Left ventricle myocardium inferior (tissue), 1 donor: Measurements from ENCODE around the gene CLDN6. TPM values are rescaled to one million over a fixed set of nuclear protein-coding genes. Genes with fewer than 3 reads are reported as not detected.

ENCODE experiments used
- DNase-seq: peaks from one replicate; pipeline ENCODE4 v3.0.0-alpha.2; 2020
- H3K27ac ChIP-seq: fragments of 200-600 bp; replicated peaks from 2 replicates; pipeline ENCODE4 v1.8.0; 2021
- H3K27me3 ChIP-seq: fragments of 200-600 bp; 2 replicates; pipeline ENCODE4 v1.8.0; 2021; ENCODE audit warnings: low read depth
- H3K36me3 ChIP-seq: fragments of 200-600 bp; 2 replicates; pipeline ENCODE4 v1.8.0; 2021
- H3K4me1 ChIP-seq: fragments of 200-600 bp; 2 replicates; pipeline ENCODE4 v1.8.0; 2021
- H3K4me3 ChIP-seq: fragments of 200-600 bp; 2 replicates; pipeline ENCODE4 v1.8.0; 2021; ENCODE audit warnings: mild to moderate bottlenecking, moderate library complexity
- H3K9me3 ChIP-seq: fragments of 200-600 bp; replicated peaks from 2 replicates; pipeline ENCODE4 v1.8.0; 2021
- intact Hi-C: fragments of 100-400 bp; cut with micrococcal nuclease; formaldehyde crosslinking; loops from one replicate; pipeline ENCODE4 v1.11.0; 2022
- total RNA-seq: library from RNA; stranded (reverse); fragmentation: NEBNext Ultra II Directional; extraction: Animal tissue kit (Norgen Biotek cat#: 25700); gene quantifications from one replicate; pipeline ENCODE4 v1.2.1, GENCODE V29; 2021
- TF ChIP-seq, protein P1 (sequence below): fragments of 200-600 bp; IDR thresholded peaks from 2 replicates; pipeline ENCODE4 v1.8.0; 2021; ENCODE audit warnings: antibody characterized with exemption, mild to moderate bottlenecking, borderline replicate concordance
- donor health status: DM: no; HTN: yes; CAD: no; lungs with severe emphysema.

CLDN6 gene
- total RNA-seq, 1 donor from 2014 or later: not detected

DNA sequence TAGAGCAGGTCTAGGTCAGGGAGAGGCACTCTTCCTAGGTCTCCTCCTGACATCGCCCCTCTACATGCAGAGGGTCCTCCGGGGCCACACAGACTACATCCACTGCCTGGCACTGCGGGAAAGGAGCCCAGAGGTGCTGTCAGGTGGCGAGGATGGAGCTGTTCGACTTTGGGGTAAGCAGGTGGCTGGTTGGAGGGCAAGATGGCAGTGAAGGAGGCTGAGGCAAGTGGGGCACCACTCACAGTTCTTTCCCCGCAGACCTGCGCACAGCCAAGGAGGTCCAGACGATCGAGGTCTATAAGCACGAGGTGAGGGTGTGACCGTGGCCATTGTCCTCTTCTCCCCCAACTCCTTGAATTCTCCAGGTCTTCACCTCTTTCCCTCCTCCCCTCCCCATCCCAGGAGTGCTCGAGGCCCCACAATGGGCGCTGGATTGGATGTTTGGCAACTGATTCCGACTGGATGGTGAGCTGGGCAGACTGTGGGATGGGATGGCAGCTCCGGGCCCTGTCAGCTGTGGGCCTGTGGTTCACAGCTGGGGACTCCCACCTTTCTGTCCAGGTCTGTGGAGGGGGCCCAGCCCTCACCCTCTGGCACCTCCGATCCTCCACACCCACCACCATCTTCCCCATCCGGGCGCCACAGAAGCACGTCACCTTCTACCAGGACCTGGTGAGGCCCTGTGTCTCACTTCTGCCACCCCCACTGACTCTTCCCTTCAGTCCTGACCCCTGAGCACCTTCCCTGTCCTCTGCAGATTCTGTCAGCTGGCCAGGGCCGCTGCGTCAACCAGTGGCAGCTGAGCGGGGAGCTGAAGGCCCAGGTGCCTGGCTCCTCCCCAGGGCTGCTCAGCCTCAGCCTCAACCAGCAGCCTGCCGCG, 8.9 kb upstream of the CLDN6 start:
- H3K27me3 ChIP-seq: peaks cover 31% of the 10 kb centered on the region
- H3K4me1 ChIP-seq: peaks cover 52% of the 10 kb centered on the region
- no peak for DNase-seq
- TF ChIP-seq, protein P1, sequence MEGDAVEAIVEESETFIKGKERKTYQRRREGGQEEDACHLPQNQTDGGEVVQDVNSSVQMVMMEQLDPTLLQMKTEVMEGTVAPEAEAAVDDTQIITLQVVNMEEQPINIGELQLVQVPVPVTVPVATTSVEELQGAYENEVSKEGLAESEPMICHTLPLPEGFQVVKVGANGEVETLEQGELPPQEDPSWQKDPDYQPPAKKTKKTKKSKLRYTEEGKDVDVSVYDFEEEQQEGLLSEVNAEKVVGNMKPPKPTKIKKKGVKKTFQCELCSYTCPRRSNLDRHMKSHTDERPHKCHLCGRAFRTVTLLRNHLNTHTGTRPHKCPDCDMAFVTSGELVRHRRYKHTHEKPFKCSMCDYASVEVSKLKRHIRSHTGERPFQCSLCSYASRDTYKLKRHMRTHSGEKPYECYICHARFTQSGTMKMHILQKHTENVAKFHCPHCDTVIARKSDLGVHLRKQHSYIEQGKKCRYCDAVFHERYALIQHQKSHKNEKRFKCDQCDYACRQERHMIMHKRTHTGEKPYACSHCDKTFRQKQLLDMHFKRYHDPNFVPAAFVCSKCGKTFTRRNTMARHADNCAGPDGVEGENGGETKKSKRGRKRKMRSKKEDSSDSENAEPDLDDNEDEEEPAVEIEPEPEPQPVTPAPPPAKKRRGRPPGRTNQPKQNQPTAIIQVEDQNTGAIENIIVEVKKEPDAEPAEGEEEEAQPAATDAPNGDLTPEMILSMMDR: no peak
- H3K9me3 ChIP-seq: no peaks in the 10 kb centered on the region
- H3K4me3 ChIP-seq: no peak overlapping the region
- intact Hi-C loops: no loop called here
- H3K27ac ChIP-seq: no peak overlapping the region
- H3K36me3 ChIP-seq: peaks cover 19% of the 10 kb centered on the region

DNA sequence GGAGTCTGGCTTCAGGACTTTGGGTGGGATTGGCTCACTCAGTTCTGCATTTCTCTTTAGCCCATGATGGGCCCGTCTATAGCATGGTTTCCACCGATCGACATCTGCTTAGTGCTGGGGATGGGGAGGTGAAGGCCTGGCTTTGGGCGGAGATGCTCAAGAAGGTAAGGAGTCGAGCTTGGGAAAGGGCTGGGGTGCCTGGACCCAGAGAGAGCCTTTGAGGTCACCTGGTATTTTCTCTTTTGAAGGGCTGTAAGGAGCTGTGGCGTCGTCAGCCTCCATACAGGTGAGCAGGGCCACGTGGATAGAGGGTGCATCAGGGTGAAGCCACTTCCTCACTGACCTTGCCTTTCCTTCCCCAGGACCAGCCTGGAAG, 8.0 kb upstream of the CLDN6 start:
- DNase-seq: no peak
- Histone ChIP-seq H3K9me3 (no peaks in the 10 kb centered on the region), H3K4me3 (no peak overlapping the region), H3K36me3 (peaks cover 23% of the 10 kb centered on the region), H3K4me1 (peaks cover 61% of the 10 kb centered on the region), H3K27me3 (peaks cover 25% of the 10 kb centered on the region), H3K27ac (no peak overlapping the region)
- intact Hi-C loops: no loop called here
- TF ChIP-seq, protein P1: no peak

DNA sequence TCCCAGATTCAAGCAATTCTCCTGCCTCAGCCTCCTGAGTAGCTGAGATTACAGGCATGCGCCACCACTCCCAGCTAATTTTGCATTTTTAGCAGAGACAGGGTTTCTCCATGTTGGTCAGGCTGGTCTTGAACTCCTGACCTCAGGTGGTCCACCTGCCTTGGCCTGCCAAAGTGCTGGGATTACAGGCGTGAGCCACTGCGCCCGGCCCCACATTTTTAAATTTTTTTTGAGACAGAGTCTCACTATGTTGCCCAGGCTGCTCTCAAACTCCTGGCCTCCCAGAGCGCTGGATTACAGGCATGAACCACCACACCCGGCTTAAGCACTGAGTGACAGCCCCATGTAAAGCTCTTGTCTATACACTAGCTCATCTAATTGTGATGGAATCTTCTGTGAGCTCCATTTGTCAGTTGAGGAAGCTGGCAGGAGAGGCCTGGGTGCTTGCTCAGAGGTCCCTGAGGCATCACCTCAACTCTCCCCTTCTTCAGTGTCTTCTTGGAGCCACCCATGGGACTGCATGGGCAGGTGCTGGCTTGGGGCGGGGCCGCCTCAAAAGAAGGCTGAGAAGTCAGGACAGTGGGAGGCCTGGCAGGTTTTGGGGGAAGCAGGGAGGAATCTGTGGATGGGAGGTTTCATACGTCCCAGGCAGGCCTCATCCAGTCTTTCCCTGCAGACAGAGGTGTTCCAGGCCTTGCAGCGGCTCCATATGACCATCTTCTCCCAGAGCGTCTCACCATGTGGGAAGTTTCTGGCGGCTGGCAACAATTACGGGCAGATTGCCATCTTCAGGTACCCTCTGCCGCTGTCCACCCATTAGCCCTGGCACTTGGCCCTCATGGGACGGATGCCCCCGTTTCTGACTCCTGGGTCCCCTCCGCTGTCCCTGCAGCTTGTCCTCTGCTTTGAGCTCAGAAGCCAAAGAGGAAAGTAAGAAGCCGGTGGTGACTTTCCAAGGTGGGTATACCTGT, 7.3 kb upstream of the CLDN6 start:
- Histone ChIP-seq H3K9me3 (no peaks in the 10 kb centered on the region), H3K4me1 (peaks cover 67% of the 10 kb centered on the region), H3K36me3 (peaks cover 23% of the 10 kb centered on the region), H3K27ac (no peak overlapping the region), H3K27me3 (peaks cover 18% of the 10 kb centered on the region), H3K4me3 (no peak overlapping the region)
- TF ChIP-seq, protein P1: no peak
- DNase-seq: no peak
- intact Hi-C loops: no loop called here

DNA sequence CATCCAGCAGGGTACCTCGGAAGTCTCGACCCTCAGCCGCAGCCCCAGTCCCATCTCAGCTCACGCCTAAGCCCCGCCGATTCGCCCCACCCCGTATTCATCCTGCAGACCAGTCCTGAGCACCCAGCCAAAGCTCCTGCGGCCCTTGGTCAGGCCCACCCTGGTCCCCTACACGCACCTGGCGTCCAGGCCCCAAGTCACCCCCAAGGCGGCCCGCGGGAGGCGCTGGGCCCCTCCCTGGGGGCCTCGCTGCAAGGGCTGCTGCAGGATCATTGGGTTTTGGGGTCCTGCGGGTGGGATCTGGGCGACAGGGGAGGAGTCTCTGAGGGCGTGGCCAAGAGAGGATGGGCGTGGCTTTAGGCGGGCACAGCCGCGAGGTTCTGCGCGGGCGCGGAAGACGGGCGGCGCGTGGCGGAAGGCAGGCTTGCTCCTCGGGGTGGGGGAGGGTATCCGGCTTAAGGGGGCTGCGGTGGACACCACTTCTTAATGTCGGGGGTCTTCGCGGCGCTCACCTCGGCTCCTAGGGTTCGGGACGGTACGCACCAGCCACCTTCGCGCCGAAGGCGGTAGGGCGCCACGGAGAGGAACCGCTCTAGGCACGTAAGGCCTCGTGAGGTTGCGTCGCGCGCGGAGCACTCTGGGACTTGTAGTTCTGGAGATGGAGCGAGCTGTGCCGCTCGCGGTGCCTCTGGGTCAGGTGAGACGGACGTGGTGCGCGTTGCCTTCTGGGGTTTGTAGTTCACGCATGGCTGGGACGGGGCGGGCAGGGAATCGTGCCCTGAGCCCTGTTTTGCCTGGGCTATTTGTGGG, 5.9 kb upstream of the CLDN6 start, which contains the start of the genes HCFC1R1 and THOC6:
Gene HCFC1R1, minus strand, starts transcription at position 274 of the 810 bp plus-strand sequence. Its CDS starts 1 bp downstream, at position 273.
Gene THOC6, plus strand, starts transcription at position 367 of the 810 bp plus-strand sequence. Its CDS starts 292 bp downstream, at position 659.
- peaks cover 66% of the 10 kb centered on the region for H3K4me1 ChIP-seq
- intact Hi-C loops: no loop called here
- TF ChIP-seq, protein P1: no peak

DNA sequence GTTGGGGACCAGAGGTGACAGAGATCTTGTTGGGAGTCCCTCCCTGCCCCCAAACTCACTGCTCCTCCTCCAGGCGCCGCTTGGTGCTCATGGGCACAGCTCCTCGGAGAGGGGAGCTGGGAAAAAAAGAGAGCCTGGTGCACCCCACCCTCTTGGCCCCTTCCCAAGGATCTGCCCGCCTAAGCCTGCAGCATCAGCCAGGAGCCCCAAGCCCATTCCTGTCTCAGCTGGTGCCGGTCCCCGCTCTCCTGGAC, 5.4 kb upstream of the CLDN6 start:
- Histone ChIP-seq H3K4me1 (peaks cover 63% of the 10 kb centered on the region), H3K4me3 (peak overlapping the region; percentile 83), H3K9me3 (no peaks in the 10 kb centered on the region), H3K27me3 (peaks cover 9% of the 10 kb centered on the region), H3K27ac (peak overlapping the region; percentile 98), H3K36me3 (peaks cover 23% of the 10 kb centered on the region)
- TF ChIP-seq, protein P1: no peak
- intact Hi-C loops: no loop called here
- peak; percentile 47 for DNase-seq

More for the DNA sequence above, 5.9 kb upstream of the CLDN6 start, which contains the start of the genes HCFC1R1 and THOC6:
- Histone ChIP-seq H3K27me3 (peaks cover 7% of the 10 kb centered on the region), H3K4me3 (peak within 1 kb of the TSS; percentile 83), H3K9me3 (no peaks in the 10 kb centered on the region), H3K36me3 (peaks cover 23% of the 10 kb centered on the region), H3K27ac (peak within 1 kb of the TSS; percentile 98)
- peak; percentile 97 for DNase-seq
